ENCODE measurements around the gene TIMM9. TPM values are rescaled to one million over a fixed set of nuclear protein-coding genes. Genes with fewer than 3 reads are reported as not detected.

The TIMM9 gene
- polyA plus RNA-seq, 1 of the 3 experiments (the other 2 are of a cell fraction): 17.9 TPM

GRCh38 chr14:58427281-58428117, at the start of gene TIMM9, which contains the start of gene KIAA0586 (continued):
- TF ChIP-seq CTCF (IDR thresholded peaks at IDR 0.05): no peak
- 0 out of 2 replicates have a peak, but pooled peaks have one; percentile 65 for TF ChIP-seq RFX5 (IDR thresholded peaks at IDR 0.05; ENCODE audit: low read length)
- 0 out of 2 replicates have a peak, but pooled peaks have one; percentile 3 for TF ChIP-seq TCF12 (IDR thresholded peaks at IDR 0.05)

- Histone ChIP-seq H3K9me3 (no peaks in the 10 kb centered on the region), H3K9me2 (no peaks in the 10 kb centered on the region), H3K4me3 (ENCODE audit: low read depth in 2 of 2, low read length in 1 of 2) (no peak overlapping the region), H3K4me2 (no peak overlapping the region), H3K27ac (ENCODE audit: low read depth in 2 of 2, low read length in 1 of 2) (no peak overlapping the region), H3K36me3 (replicated peaks in 1 of 2; ENCODE audit: control insufficient read depth in 1 of 2, insufficient read depth in 2 of 2, low read length in 1 of 2) (peaks cover 23 to 35% of the 10 kb centered on the region in 2 experiments), H3K9ac (no peak overlapping the region), H3K4me1 (ENCODE audit: control insufficient read depth in 1 of 2, insufficient read depth in 2 of 2, low read depth in 1 of 2, low read length in 1 of 2) (no peaks in the 10 kb centered on the region), H2AFZ (ENCODE audit: low read depth) (no peak overlapping the region), H3K27me3 (ENCODE audit: insufficient read depth) (no peaks in the 10 kb centered on the region), H3K79me2 (ENCODE audit: insufficient read depth) (no peaks in the 10 kb centered on the region), H4K20me1 (ENCODE audit: insufficient read depth) (no peaks in the 10 kb centered on the region), H3F3A (replicated peaks; ENCODE audit: insufficient read depth) (no peaks in the 10 kb centered on the region)
- no peak for TF ChIP-seq TAF1 (IDR thresholded peaks at IDR 0.05; ENCODE audit: borderline replicate concordance, low read depth, low read length)
- TF ChIP-seq RXRA (IDR thresholded peaks at IDR 0.05; ENCODE audit: borderline replicate concordance, low read depth): no peak
- TF ChIP-seq GATA2 (CRISPR knock-in tag; IDR thresholded peaks at IDR 0.05): no peak
- TF ChIP-seq YY1 (IDR thresholded peaks at IDR 0.05; ENCODE audit: low read depth): no peak
- no peak for TF ChIP-seq TCF12 (IDR thresholded peaks at IDR 0.05)
- TF ChIP-seq CHD2 (IDR thresholded peaks at IDR 0.05; ENCODE audit: low read length, partially characterized antibody): no peak
- TF ChIP-seq FOSL2 (IDR thresholded peaks at IDR 0.05; ENCODE audit: borderline replicate concordance, low read depth): no peak
- TF ChIP-seq IRF3 (IDR thresholded peaks at IDR 0.05; ENCODE audit: low read depth, low read length): no peak
- no peak for TF ChIP-seq USF1 (IDR thresholded peaks at IDR 0.05; ENCODE audit: borderline replicate concordance, low read depth)
- TF ChIP-seq FOXJ3 (CRISPR knock-in tag; IDR thresholded peaks at IDR 0.05): no peak
- TF ChIP-seq ELF1 (IDR thresholded peaks at IDR 0.05): no peak
- TF ChIP-seq TEAD4 (IDR thresholded peaks at IDR 0.05; ENCODE audit: borderline replicate concordance, insufficient read depth): no peak
- no peak for TF ChIP-seq NFIC (IDR thresholded peaks at IDR 0.05; ENCODE audit: borderline replicate concordance)
- ChIA-PET CTCF (interaction anchor here (0.6 to 2.2 kb wide), 3 partner anchors 14 to 931 kb away, joined by 3 to 7 read pairs (median 4); no protein-coding TSS in a partner anchor), POLR2A (no interaction called here)
- WGBS (ENCODE audit: low lambda C conversion rate): 100% methylated on average over 1 of the region's 1 CpG
- no peak for DNase-seq
Measured at GRCh38 chr14:58476320-58476719, 49.0 kb upstream of the TIMM9 start.
